ENCODE measurements around the gene EFNA5. TPM values are rescaled to one million over a fixed set of nuclear protein-coding genes. Genes with fewer than 3 reads are reported as not detected.

Gene EFNA5
- total RNA-seq, 6 experiments from 2014 or later: 0.26 TPM; not detected in 5

DNA sequence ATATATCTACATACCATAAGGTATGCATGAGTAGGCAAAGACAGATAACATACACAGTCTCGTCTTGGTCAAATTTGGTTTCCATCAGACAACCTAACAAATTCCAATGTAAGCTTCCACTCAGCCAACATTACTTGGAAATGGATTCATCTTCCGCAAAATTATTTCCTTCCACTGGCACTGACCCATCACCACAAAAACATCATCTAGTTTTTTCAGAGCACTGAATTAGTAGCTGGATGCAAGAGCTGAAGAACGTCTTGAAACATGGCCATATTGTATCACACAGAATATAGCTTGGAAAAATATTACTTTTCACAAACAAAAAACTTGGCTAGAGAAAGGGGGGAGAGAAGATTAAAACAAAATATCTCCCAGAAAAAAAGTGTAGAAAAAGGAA is 73.5 kb downstream of the EFNA5 start:
- Mint-ChIP-seq H3K27ac (no peak overlapping the region), H3K9me3 (no peaks in the 10 kb centered on the region; the same call in 1 of the 2 replicates), H3K4me1 (ENCODE audit: low read depth) (no peaks in the 10 kb centered on the region), H3K27me3 (ENCODE audit: insufficient read depth) (peaks cover 2% of the 10 kb centered on the region; the same call in 1 of the 2 replicates), H3K36me3 (ENCODE audit: low read depth) (no peaks in the 10 kb centered on the region), H3K4me3 (no peak overlapping the region)
- DNase-seq: no peak
- TF ChIP-seq, protein P1, sequence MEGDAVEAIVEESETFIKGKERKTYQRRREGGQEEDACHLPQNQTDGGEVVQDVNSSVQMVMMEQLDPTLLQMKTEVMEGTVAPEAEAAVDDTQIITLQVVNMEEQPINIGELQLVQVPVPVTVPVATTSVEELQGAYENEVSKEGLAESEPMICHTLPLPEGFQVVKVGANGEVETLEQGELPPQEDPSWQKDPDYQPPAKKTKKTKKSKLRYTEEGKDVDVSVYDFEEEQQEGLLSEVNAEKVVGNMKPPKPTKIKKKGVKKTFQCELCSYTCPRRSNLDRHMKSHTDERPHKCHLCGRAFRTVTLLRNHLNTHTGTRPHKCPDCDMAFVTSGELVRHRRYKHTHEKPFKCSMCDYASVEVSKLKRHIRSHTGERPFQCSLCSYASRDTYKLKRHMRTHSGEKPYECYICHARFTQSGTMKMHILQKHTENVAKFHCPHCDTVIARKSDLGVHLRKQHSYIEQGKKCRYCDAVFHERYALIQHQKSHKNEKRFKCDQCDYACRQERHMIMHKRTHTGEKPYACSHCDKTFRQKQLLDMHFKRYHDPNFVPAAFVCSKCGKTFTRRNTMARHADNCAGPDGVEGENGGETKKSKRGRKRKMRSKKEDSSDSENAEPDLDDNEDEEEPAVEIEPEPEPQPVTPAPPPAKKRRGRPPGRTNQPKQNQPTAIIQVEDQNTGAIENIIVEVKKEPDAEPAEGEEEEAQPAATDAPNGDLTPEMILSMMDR (IDR thresholded peaks at IDR 0.05): no peak

DNA sequence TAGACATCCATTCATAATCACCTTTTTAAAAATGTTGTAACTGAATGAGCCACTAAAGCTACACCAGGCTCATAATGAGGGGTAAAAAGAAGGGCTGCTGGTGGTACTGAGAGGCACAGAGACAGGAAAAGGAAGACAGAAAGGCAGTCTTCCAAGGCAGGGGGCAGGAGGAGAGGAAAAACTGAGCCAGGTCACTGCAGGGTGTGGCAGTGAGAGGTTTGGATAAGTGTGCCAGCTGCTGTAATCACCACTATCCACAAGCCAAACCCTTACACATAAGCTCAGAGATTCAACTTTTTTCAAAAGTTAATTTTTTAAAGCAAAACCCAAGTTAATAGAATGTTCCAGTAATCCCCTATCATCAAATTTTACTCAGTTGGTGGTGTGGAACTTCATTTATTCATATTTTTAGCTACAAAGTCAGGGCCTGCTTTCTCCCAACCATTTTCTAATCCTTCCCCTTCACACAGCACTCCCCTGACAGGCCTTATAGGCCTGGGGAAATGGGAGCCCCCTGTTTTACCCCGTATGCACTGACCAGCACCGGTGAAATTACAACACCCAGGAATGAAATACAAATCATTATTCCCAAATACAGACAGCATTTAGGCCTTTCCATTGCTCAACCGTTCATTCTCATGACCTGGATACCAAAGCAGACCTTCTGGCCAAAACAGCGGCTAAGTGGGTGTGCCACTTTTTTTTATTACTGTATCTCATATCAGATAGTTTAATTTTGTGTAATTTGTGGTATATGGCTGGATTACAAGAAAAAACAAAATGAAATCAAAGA is 76.3 kb downstream of the EFNA5 start:
- no peak overlapping the region for H3K4me3 Mint-ChIP-seq
- DNase-seq: no peak
- H3K9me3 Mint-ChIP-seq: no peaks in the 10 kb centered on the region
- H3K27ac Mint-ChIP-seq: no peak overlapping the region
- TF ChIP-seq, protein P1 (IDR thresholded peaks at IDR 0.05): no peak
- H3K4me1 Mint-ChIP-seq (ENCODE audit: low read depth): no peaks in the 10 kb centered on the region
- no peaks in the 10 kb centered on the region for H3K36me3 Mint-ChIP-seq (ENCODE audit: low read depth)
- no peaks in the 10 kb centered on the region for H3K27me3 Mint-ChIP-seq (ENCODE audit: insufficient read depth)

DNA sequence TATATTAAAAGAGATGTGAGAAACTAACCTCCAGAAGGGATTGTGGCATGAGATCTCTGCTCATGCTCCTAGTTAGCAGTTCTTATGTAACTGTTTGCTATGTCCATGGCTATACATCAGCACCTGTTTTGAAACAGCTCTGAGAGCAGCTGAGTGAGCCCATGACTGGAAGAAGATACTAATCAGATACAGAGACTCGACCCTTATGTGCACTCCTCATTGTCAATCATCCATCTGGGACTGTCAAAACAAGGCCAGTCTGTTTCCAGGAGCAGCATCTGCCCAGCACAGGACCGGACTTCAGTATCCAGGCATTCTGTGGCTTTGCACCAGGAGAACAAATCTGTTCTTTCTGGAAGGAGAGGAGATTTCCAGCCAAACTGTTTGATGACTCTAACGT is 77.7 kb downstream of the EFNA5 start:
- no peaks in the 10 kb centered on the region for H3K27me3 Mint-ChIP-seq (ENCODE audit: insufficient read depth)
- TF ChIP-seq, protein P1 (IDR thresholded peaks at IDR 0.05): no peak
- DNase-seq: no peak
- no peaks in the 10 kb centered on the region for H3K36me3 Mint-ChIP-seq (ENCODE audit: low read depth)
- H3K27ac Mint-ChIP-seq: no peak overlapping the region
- no peaks in the 10 kb centered on the region for H3K4me1 Mint-ChIP-seq (ENCODE audit: low read depth)
- no peaks in the 10 kb centered on the region for H3K9me3 Mint-ChIP-seq
- H3K4me3 Mint-ChIP-seq: no peak overlapping the region

GRCh38 chr5:107592515-107592914 is 78.2 kb downstream of the EFNA5 start:
- Mint-ChIP-seq H3K27ac (no peak overlapping the region), H3K36me3 (ENCODE audit: low read depth) (no peaks in the 10 kb centered on the region), H3K27me3 (ENCODE audit: insufficient read depth) (no peaks in the 10 kb centered on the region)

GRCh38 chr5:107590686-107591085 is 80.1 kb downstream of the EFNA5 start:
- DNase-seq: no peak
- H3K4me3 Mint-ChIP-seq: no peak overlapping the region
- no peaks in the 10 kb centered on the region for H3K4me1 Mint-ChIP-seq (ENCODE audit: low read depth)
- no peaks in the 10 kb centered on the region for H3K9me3 Mint-ChIP-seq
- H3K36me3 Mint-ChIP-seq (ENCODE audit: low read depth): no peaks in the 10 kb centered on the region
- H3K27ac Mint-ChIP-seq: no peak overlapping the region
- H3K27me3 Mint-ChIP-seq (ENCODE audit: insufficient read depth): no peaks in the 10 kb centered on the region
- TF ChIP-seq, protein P1 (IDR thresholded peaks at IDR 0.05): no peak

More at GRCh38 chr5:107592515-107592914, 78.2 kb downstream of the EFNA5 start:
- Mint-ChIP-seq H3K9me3 (no peaks in the 10 kb centered on the region), H3K4me3 (no peak overlapping the region), H3K4me1 (ENCODE audit: low read depth) (no peaks in the 10 kb centered on the region)
- no peak for DNase-seq
- TF ChIP-seq, protein P1 (IDR thresholded peaks at IDR 0.05): no peak
